ENCODE data around the gene SHLD3.
"Not testable (repeated sequence)": the region's sequence is repeated elsewhere in the genome, so short reads cannot be mapped to it uniquely, and the experiment has no call there.

Gene SHLD3

GRCh38 chr5:65624571-65625555, at the start of gene SHLD3, which contains the start of gene TRAPPC13:
TSS of gene SHLD3 (plus strand) at chr5:65625027. CDS start at chr5:65629588, 4,561 bp downstream.
TSS of gene TRAPPC13 (plus strand) at chr5:65625027. CDS start at chr5:65625061, 34 bp downstream.
- DNase-seq: peak; percentile 75

DNA sequence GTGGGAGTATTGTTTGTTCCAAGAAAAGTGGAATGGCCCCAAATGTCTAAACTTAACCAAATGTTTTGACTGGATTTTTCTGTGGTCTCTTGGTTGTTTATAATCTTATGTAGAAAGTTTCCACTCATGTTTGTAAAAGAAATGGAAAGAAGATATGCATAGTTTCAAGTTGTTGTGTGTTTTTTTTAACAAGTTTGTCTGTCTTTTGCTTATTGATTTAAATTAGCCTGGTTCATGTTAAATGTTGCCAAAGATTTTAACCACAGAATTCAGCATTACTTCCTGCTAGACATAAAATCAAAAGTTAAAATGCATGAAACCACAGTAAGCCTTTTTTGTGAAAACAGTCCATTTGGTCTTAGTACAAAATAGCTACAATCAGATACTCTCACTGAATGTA, 47.7 kb upstream of the SHLD3 start:
- DNase-seq: no peak

GRCh38 chr5:65588694-65589093, 36.1 kb upstream of the SHLD3 start:
- DNase-seq: no peak

- DNase-seq: not testable (repeated sequence)
Measured at GRCh38 chr5:65601761-65602160, 23.1 kb upstream of the SHLD3 start.

DNA sequence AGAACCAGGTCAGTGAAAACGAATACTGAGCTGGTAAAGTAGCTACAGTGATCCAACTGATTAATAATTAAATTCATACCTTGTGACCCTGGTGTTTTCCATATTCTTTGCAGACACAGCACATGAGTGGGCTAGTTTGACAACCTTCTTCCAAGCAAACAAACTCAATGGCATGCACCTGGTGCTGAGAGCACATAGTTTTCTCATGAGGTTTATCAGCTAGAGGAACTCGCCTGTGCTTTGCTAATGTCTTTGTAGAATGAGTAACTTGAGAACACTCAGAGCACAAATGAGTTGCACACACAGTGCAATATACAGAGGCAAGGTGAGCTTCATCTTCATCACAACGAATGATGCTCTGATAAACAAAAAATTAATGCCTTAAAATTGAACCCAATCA, 13.3 kb upstream of the SHLD3 start:
- DNase-seq: no peak

DNA sequence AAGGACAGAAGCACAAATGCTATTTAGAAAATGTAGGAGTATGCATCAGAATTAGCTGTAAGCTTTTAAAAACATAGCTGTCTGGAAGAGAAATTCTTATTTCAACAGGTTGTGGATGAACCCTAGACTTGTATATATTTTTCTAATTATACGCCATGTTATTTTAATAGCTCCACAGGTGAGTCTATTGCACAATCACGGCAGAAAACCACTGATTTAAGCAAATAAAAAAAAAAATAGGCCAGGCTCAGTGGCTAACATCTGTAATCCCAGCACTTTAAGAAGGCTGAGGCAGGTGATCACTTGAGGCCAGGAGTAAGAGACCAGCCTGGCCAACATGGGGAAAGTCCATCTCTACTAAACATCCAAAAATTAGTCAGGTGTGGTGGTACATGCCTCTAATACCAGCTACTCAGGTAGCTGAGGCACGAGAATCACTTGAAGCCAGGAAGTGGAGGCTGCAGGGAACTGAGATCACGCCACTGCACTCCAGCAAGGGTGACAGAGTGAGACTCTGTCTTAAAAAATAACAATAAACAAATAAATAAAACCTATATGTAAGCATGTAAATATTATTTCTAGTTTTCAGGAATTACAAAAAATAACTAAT, 12.4 kb upstream of the SHLD3 start:
- no peak for DNase-seq

DNA sequence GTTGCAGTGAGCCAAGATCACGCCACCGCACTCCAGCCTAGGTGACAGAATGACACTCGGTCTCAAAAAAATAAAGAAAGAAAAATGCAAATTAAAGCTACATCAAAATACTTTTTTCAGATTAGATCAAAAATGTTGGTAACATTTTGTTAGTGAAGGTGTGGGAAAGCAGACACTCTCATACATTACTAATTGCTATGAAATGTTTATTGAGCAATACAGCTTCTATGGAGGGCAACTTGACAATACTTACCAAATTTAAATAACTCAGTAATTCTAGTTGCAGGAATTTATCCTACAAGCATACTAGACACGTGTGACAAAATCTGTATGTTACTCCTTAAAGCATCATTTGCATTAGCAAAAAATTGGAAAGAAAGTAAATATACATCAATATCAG, 4.8 kb upstream of the SHLD3 start:
- DNase-seq: no peak

DNA sequence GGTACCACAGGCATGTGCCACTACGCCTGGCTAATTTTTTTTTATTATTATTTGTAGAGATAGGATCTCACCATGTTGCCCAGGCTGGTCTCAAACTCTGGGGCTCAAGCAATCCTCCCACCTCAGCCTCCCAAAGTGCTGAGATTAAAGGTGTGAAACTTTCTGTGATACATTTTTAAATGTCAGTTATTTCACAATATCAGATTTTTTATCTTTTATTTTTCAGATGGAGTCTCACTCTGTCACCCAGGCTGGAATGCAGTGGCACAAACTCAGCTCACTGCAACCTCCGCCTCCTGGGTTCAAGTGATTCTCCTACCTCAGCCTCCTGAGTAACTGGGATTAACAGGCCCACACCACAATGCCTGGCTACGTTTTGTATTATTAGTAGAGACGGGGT, 2.9 kb upstream of the SHLD3 start:
- not testable (repeated sequence) for DNase-seq

- no peak for DNase-seq
Measured at GRCh38 chr5:65623482-65623881, 1.3 kb upstream of the SHLD3 start.

DNA sequence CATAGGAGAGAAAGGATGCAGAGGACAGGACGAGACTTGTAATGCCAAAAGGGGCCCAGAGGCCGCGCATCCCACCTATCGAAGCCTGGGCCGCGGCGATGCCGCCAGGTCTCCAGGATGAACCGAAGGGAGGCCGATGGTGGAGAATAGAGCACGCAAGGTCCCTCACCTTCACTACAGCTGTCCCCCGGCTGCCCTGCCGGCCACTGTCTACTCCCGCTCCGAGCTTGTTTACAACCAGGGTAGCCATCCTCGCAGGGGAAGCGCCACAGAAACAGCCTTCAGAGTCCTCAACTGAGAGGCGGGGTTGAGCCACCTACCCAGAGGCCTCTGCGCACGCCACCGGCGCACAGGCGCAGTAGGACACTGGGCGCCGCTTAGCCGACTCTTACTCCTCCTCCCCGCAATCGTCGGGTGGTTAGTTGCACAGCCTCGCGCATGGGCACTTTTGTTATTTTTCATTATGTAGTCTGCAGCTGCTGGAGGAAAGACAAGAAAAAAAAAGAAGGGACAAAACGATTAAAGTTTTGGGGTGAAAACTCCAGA, 729 bp upstream of the SHLD3 start, which contains the start of gene TRIM23:
Gene TRIM23 (minus strand): TSS at position 309 of the 546 bp plus-strand sequence. CDS start 59 bp downstream, at position 250.
- DNase-seq: peak; percentile 88

DNA sequence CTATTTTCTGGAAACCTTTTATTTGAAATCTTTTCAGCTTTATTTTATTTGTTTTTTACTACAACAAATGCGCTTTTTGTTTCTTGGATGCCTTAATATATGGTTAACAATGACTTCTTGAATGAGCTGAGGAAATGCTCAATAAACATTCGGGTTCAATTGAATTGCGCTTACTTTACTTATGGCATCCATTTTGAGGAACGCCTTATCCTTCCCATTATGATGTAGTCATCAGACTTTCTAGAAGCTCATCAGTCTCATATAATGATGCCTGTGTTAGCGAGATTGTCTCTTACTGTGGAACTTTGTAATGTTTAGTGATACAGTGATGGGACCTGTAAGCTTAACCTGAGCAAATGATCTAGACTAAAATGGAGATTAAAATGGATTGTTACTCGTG, 916 bp downstream of the SHLD3 start:
- DNase-seq: no peak

DNA sequence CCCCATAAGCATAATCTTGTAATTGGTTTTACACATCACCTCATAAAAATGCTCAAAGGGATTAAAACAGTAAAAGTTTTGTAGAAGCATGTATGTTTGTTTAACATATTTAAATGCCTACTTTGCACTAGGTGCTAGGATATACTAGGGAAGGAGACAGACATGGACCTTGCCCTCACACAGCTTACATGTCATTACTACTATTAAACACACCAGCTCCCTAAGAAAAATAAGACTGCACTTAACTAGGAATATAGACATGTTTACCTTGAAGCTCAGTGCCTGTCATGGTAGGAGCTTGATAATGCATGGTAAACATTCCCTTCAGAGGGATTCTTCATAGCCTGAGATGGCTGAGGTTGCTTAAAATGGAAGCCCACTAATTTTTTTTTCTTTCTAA, 6.2 kb downstream of the SHLD3 start:
- no peak for DNase-seq

- DNase-seq: no peak
Measured at GRCh38 chr5:65640240-65640639, 15.4 kb downstream of the SHLD3 start.

- no peak for DNase-seq
Measured at GRCh38 chr5:65646938-65647337, 22.1 kb downstream of the SHLD3 start.

GRCh38 chr5:65647941-65648340, 23.1 kb downstream of the SHLD3 start:
- no peak for DNase-seq

- DNase-seq: no peak
Measured at GRCh38 chr5:65651144-65651543, 26.3 kb downstream of the SHLD3 start.

DNA sequence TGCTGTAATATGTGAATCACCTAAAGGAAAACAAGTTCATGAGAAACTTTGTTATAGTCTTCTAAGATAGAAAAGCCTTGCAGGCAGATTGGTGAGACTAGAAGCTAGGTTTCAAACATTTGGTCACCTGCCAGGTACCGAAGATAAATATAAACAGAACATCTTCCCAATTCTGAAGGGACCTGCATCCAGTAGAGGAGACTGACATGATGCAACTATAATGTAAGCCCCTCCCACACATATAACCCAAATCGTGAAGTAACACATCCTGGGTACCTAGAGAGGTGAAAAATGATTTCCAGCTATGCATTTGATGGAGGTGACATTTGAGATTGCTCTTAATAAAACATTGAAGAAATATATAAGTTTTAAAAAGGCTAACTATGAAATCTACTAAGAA, 29.9 kb downstream of the SHLD3 start:
- no peak for DNase-seq

DNA sequence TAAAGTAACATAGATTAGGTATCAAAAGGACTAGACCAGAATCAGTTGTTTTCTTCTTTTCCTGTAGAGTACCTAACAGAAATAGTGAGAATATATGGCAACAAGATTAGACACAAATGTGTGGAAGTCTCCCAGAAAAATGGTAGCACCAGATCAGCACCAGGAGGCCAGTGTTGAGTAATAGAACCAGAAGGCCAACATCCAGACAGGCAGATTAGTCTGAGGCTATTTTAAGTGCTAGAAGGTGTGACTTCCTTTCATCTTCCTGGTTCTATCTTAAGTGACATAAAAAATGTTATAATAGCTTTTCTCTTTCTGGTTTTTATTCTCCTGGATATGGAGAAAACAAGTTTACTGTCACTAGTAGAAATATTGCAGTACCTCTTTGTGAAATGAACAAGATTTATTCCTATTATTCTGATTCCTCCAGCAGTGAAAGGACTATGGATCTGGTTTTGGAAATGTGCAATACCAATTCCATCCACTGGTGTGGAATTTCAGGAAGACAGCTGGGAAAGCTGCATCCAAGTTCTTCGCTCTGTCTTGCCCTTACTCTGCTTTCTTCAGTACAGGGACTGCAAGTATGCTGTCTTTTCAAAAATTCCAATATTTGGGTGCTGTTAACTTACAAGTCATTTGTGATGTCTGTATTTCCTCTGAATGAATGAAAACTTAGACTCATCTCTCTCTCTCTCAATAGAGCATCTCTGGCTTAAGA, 39.1 kb downstream of the SHLD3 start:
- DNase-seq: no peak

DNA sequence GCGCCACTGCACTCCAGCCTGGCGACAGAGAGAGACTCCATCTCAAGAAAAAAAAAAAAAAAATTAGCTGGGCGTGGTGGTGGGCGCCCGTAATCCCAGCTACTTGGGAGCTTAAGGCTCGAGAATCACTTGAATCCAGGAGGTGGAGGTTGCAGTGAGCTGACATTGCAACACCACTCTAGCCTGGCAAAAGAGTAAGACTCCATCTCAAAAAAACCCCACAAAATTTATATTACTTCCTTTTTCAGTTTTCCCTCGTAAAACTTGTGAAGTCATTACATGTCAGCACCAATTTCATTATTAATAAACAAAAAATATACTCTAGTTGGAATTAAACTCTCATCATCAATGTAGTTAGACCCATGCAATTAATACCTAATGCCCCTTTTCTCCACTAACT, 43.9 kb downstream of the SHLD3 start:
- no peak for DNase-seq

DNA sequence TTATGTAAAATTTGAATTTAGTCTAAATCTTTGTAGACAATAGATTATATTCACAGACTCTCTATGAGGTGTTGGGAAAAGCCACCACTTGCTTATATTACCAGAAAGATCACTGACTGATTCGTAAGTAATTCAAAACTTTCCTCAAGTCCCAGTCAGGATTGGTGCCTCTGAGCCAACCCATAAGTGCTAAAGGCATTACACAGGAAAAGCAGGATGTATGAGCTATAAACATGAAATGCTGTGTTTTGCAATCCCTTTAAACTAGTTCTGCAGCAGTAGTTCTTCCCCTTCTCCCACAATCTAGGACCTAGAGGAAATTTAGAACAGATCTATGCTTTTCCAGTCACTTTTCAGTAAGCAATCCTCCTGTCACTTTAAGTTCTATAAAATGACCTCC, 48.0 kb downstream of the SHLD3 start:
- no peak for DNase-seq

- no peak for DNase-seq
Measured at GRCh38 chr5:65674749-65675148, 49.9 kb downstream of the SHLD3 start.

DNA sequence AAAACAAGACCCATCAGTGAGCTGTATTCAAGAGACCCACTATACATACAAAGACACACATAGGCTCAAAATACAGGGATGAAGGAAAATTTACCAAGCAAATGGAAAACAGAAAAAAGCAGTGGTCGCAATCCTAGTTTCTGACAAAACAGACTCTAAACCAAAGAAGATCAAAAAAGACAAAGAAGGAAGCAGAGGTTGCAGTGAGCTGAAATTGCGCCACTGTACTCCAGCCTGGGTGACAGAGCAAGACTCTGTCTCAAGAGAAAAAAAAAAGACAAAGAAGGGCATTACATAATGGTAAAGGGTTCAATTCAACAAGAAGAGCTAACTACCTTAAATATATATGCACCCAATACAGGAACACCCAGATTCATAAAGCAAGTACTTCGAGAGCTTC, 51.2 kb downstream of the SHLD3 start:
- DNase-seq: not testable (repeated sequence)
